Astrocyte of the spinal cord (primary cell): ENCODE measurements around the gene SCYL2.

Experiments
- DNase-seq: peaks from one replicate; pipeline ENCODE4 v3.0.0; 2011; ENCODE audit warnings: low read depth, low spot score
- H3K4me3 ChIP-seq: 2 replicates; pipeline ENCODE4 v1.5.1; 2011; ENCODE audit warnings: low read depth, mild to moderate bottlenecking, low read length, moderate library complexity
- in situ Hi-C: cut with HindIII; loops from 2 replicates; pipeline ENCODE4 v1.10.0; 2017; ENCODE audit warnings: low sequenced_read_pairs
- TF ChIP-seq, protein P1 (sequence below): IDR thresholded peaks from 2 replicates; pipeline ENCODE4 v1.5.1; 2012; ENCODE audit warnings: low read depth, mild to moderate bottlenecking, low read length, inconsistent platforms

Gene SCYL2

DNA sequence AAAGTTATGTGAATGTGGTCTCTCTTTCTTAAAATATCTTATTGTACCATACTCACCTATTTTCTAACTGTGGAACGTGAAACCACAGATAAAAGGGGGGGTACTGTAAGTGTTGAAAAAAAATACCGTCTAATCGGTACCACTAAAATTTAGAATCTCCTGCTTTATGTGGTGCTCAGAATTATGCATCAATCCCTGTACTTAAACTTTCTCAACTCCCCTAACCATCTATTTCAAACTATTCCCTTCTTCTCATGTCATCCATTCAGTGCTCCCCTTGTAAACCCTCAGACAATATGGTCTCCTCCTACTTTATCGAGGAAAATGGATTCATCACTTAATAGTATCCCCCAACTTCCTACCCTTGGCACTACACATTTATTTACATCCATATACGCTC lies 23.8 kb upstream of the SCYL2 start:
- no peak for DNase-seq
- TF ChIP-seq, protein P1, sequence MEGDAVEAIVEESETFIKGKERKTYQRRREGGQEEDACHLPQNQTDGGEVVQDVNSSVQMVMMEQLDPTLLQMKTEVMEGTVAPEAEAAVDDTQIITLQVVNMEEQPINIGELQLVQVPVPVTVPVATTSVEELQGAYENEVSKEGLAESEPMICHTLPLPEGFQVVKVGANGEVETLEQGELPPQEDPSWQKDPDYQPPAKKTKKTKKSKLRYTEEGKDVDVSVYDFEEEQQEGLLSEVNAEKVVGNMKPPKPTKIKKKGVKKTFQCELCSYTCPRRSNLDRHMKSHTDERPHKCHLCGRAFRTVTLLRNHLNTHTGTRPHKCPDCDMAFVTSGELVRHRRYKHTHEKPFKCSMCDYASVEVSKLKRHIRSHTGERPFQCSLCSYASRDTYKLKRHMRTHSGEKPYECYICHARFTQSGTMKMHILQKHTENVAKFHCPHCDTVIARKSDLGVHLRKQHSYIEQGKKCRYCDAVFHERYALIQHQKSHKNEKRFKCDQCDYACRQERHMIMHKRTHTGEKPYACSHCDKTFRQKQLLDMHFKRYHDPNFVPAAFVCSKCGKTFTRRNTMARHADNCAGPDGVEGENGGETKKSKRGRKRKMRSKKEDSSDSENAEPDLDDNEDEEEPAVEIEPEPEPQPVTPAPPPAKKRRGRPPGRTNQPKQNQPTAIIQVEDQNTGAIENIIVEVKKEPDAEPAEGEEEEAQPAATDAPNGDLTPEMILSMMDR, result no peak
- H3K4me3 ChIP-seq, result no peak overlapping the region
- in situ Hi-C loops, result no loop called here

DNA sequence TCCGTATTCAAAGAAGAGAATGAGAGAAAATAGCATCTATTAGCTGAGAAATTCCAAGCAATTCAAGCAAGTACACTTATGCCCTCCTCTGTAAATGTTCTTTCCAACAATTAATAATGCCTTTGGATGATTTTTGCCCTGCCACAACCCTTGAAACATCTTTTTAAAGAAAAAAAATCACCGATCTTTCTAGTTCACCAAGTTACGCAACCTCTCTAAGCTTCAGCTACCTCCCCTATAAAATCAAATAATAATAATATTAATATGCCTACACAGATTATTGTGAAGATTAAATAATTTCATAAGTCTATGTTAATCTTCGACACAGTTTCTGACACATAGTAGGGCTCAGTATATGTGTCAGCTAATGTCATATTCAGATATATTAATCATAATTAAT lies 19.2 kb upstream of the SCYL2 start:
- no peak overlapping the region for H3K4me3 ChIP-seq
- TF ChIP-seq, protein P1, result no peak
- no peak for DNase-seq
- in situ Hi-C loops, result no loop called here

DNA sequence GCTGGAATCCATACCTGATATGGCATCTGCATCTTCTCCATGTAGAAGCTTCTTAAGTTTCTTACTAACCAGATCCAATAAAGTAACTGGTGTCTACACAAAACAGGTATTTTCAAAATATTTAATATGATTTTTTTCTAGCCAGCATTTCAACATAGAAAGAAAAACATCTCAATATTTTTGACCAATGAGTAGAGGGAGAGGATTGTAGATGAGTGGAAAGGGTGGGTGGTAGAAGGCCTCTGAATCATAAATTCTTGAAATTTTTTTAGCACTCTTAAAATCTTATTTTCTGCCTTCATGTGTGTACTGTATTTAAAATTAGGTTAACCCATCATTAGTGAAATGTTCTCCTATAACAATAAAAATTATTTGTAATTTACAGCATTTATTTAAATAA lies 18.1 kb upstream of the SCYL2 start:
- DNase-seq, result no peak
- H3K4me3 ChIP-seq, result no peak overlapping the region
- TF ChIP-seq, protein P1, result no peak
- in situ Hi-C loops, result no loop called here

DNA sequence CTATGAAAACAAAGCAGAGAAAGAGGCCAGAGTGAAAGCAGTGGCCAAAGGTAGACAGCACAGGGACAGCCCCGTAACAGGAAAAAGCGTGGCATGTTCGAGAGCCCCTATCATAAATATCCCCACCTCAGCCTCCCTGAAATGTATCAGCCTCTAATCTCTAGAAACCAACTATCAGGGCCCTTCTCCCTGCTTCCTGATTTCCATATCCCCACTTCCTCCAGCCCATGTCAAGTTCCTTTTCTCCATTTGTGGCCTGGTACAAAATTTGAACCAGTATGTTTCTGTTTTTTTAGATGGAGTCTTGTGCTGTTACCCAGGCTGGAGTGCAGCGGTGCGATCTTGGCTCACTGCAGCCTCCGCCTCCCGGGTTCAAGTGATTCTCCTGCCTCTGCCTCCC lies 17.0 kb upstream of the SCYL2 start:
- DNase-seq, result no peak
- H3K4me3 ChIP-seq, result no peak overlapping the region
- in situ Hi-C loops, result no loop called here
- TF ChIP-seq, protein P1, result no peak

DNA sequence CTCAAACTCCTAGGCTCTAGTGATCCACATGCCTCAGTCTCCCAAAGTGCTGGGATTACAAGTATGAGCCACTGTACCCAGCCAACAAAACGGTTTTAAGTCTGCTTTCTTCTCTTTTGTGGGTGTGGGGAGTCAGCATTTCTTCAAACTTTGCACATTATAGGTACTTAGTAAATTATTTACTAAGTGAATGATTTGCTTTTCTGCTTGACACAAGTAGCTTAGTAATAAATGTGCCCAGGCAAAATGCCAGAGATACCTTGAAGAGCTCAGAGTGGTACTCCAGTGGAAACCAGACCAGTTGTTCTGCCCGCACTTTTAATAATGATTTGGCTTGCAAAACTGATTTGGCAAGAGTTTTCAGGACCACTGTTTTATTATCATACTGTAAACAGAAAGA lies 15.1 kb upstream of the SCYL2 start:
- no peak for DNase-seq
- TF ChIP-seq, protein P1, result no peak
- H3K4me3 ChIP-seq, result no peak overlapping the region
- in situ Hi-C loops, result no loop called here

DNA sequence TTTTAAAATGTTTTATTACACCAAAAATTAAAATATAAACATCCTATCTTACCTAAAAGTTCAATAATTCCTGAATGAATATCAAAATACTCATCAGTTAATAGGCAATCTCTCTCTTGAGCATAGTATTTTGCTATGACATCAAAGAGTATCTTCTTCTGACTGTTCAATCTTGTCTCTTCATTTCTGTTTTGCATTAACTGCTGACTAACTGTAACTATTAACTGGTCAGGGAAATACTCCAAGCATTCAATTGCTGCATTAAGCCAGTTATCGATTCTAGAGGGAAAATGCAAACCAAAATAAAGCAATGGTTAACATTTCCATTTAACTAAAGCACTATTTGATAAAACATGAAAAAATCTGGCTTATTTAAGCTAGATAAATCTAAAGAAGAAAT lies 13.5 kb upstream of the SCYL2 start:
- TF ChIP-seq, protein P1, result no peak
- no peak for DNase-seq
- in situ Hi-C loops, result no loop called here
- no peak overlapping the region for H3K4me3 ChIP-seq

DNA sequence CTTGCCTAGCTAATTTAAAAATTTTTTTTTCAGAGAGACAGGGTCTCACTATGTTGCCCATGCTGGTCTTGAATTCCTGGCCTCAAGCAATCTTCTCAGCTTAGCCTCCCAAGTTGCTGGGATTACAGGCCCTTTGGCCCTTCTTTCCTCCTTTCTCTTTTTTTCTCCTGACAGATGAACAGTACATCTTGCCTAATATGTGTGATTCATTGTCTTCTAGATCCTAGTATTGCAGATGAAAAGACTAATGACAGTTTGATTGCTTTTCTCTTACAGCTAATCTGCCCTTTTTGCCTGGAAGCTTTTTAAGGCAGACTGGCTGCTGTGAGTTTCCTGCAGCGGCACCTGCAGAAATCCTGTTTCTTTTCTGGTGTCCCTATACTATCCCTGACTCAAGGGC lies 12.1 kb upstream of the SCYL2 start:
- in situ Hi-C loops, result no loop called here
- TF ChIP-seq, protein P1, result no peak
- no peak overlapping the region for H3K4me3 ChIP-seq
- no peak for DNase-seq
